ENCODE results near the gene OVOL1. TPM values are rescaled to one million over a fixed set of nuclear protein-coding genes. Genes with fewer than 3 reads are reported as not detected.

The OVOL1 gene
- total RNA-seq, 3 donors from 2014 or later (not counting 1 experiment from before 2014, with no cell fraction given) = 0.11 to 0.12 TPM; not detected in 1

GRCh38 chr11:65843811-65844210 lies 56.9 kb downstream of the OVOL1 start:
- Histone ChIP-seq H3K9me3 (ENCODE audit: control insufficient read depth, insufficient read depth, low read length) (no peaks in the 10 kb centered on the region), H3K4me3 (ENCODE audit: low read length) (no peak overlapping the region), H3K27ac (ENCODE audit: low read length) (no peak overlapping the region), H3K4me1 (ENCODE audit: control insufficient read depth, insufficient read depth, low read length) (no peaks in the 10 kb centered on the region), H3K27me3 (ENCODE audit: control insufficient read depth, insufficient read depth, low read length) (no peaks in the 10 kb centered on the region), H3K36me3 (ENCODE audit: control insufficient read depth, insufficient read depth, low read length) (no peaks in the 10 kb centered on the region)
- Mint-ChIP-seq H3K4me3 (no peak overlapping the region), H3K4me1 (no peaks in the 10 kb centered on the region), H3K27ac (no peak overlapping the region), H3K9me3 (no peaks in the 10 kb centered on the region), H3K36me3 (no peaks in the 10 kb centered on the region), H3K27me3 (ENCODE audit: low read depth in 2 of 2) (no peaks in the 10 kb centered on the region)
- TF ChIP-seq CTCF (IDR thresholded peaks at IDR 0.05) = no peak
- intact Hi-C loops (cut with micrococcal nuclease) = no loop called here
- WGBS (ENCODE audit: insufficient coverage) = 96% methylated on average over 2 of the region's 3 CpGs
- no peak for ATAC-seq
- DNase-seq = no peak

- Mint-ChIP-seq H3K9me3 (no peaks in the 10 kb centered on the region), H3K27me3 (ENCODE audit: low read depth in 2 of 2) (no peaks in the 10 kb centered on the region), H3K36me3 (no peaks in the 10 kb centered on the region), H3K4me3 (no peak overlapping the region), H3K4me1 (no peaks in the 10 kb centered on the region), H3K27ac (no peak overlapping the region)
- H3K27me3 ChIP-seq (ENCODE audit: control insufficient read depth, insufficient read depth, low read length) = no peaks in the 10 kb centered on the region
- ATAC-seq = no peak
- WGBS (ENCODE audit: insufficient coverage) = 85% methylated on average over 9 of the region's 10 CpGs
- no peak overlapping the region for H3K27ac ChIP-seq (ENCODE audit: low read length)
- H3K9me3 ChIP-seq (ENCODE audit: control insufficient read depth, insufficient read depth, low read length) = no peaks in the 10 kb centered on the region
- no peak overlapping the region for H3K4me3 ChIP-seq (ENCODE audit: low read length)
- intact Hi-C loops (cut with micrococcal nuclease) = no loop called here
- H3K36me3 ChIP-seq (ENCODE audit: control insufficient read depth, insufficient read depth, low read length) = no peaks in the 10 kb centered on the region
- DNase-seq = no peak
- TF ChIP-seq CTCF (IDR thresholded peaks at IDR 0.05) = no peak
- no peaks in the 10 kb centered on the region for H3K4me1 ChIP-seq (ENCODE audit: control insufficient read depth, insufficient read depth, low read length)
Measured at GRCh38 chr11:65844231-65844872, 57.5 kb downstream of the OVOL1 start.

Other genes starting within 250 kb of the OVOL1 start
- 100 to 1,000 TPM; 121 to 155 (median 140) TPM for gene LTBP3, start 228.7 kb upstream of the OVOL1 start, total RNA-seq
- gene ZNRD2, start 216.6 kb upstream of the OVOL1 start, total RNA-seq = 10 to 100 TPM; 40.9 to 64.1 (median 60.0) TPM
- gene FAM89B, start 214.5 kb upstream of the OVOL1 start, total RNA-seq = 10 to 100 TPM; 41.4 to 52.4 (median 44.6) TPM
- gene EHBP1L1, start 211.0 kb upstream of the OVOL1 start, total RNA-seq = 100 to 1,000 TPM; 129 to 137 (median 135) TPM
- gene KCNK7, start 191.3 kb upstream of the OVOL1 start, total RNA-seq = 10 to 100 TPM in 1 of 3 donors, 1 to 10 TPM in 2; 6.3 to 11.2 (median 7.1) TPM
- 10 to 100 TPM; 85.3 to 94.5 (median 94.0) TPM for gene MAP3K11, start 172.8 kb upstream of the OVOL1 start, total RNA-seq
- gene PCNX3, start 171.3 kb upstream of the OVOL1 start, total RNA-seq = 100 to 1,000 TPM; 101 to 105 (median 102) TPM
- 100 to 1,000 TPM; 520 to 776 (median 743) TPM for gene SIPA1, start 149.0 kb upstream of the OVOL1 start, total RNA-seq
- 100 to 1,000 TPM; 319 to 380 (median 338) TPM for gene RELA, start 124.1 kb upstream of the OVOL1 start, total RNA-seq
- gene KAT5, start 74.8 kb upstream of the OVOL1 start, total RNA-seq = 100 to 1,000 TPM; 140 to 155 (median 146) TPM
- 10 to 100 TPM; 34.6 to 45.6 (median 38.5) TPM for gene RNASEH2C, start 66.3 kb upstream of the OVOL1 start, total RNA-seq
- 10 to 100 TPM; 13.9 to 22.5 (median 21.3) TPM for gene AP5B1, start 6.1 kb upstream of the OVOL1 start, total RNA-seq
- 1 to 10 TPM in 1 of 3 donors, under 1 TPM in 2; 0.31 to 2.0 (median 0.54) TPM for gene SNX32, start 46.9 kb downstream of the OVOL1 start, total RNA-seq
- 1,000 to 10,000 TPM; 1,035 to 1,220 (median 1,095) TPM for gene CFL1, start 71.1 kb downstream of the OVOL1 start, total RNA-seq
- 10 to 100 TPM; 71.6 to 93.4 (median 73.6) TPM for gene MUS81, start 73.4 kb downstream of the OVOL1 start, total RNA-seq
- gene EFEMP2, start 85.7 kb downstream of the OVOL1 start, total RNA-seq = 10 to 100 TPM in 1 of 3 donors, 1 to 10 TPM in 2; 6.1 to 13.0 (median 9.8) TPM
- 1,000 to 10,000 TPM in 1 of 3 donors, 100 to 1,000 TPM in 2; 765 to 1,016 (median 976) TPM for gene CTSW, start 92.8 kb downstream of the OVOL1 start, total RNA-seq
- gene FIBP, start 101.4 kb downstream of the OVOL1 start, total RNA-seq = 10 to 100 TPM; 36.5 to 47.9 (median 45.7) TPM
- gene CCDC85B, start 103.6 kb downstream of the OVOL1 start, total RNA-seq = 10 to 100 TPM; 22.6 to 36.1 (median 24.1) TPM
- gene FOSL1, start 113.3 kb downstream of the OVOL1 start, total RNA-seq = 1 to 10 TPM; 3.4 to 9.0 (median 6.8) TPM
- 10 to 100 TPM; 19.9 to 28.3 (median 20.7) TPM for gene C11orf68, start 132.0 kb downstream of the OVOL1 start, total RNA-seq
- gene DRAP1, start 132.4 kb downstream of the OVOL1 start, total RNA-seq = 100 to 1,000 TPM; 114 to 115 (median 115) TPM
- gene TSGA10IP, start 158.4 kb downstream of the OVOL1 start, total RNA-seq = not detected
- 100 to 1,000 TPM; 103 to 123 (median 115) TPM for gene SART1, start 174.7 kb downstream of the OVOL1 start, total RNA-seq
- gene EIF1AD, start 215.1 kb downstream of the OVOL1 start, total RNA-seq = 10 to 100 TPM; 49.9 to 74.2 (median 62.8) TPM
- 100 to 1,000 TPM in 1 of 3 donors, 10 to 100 TPM in 2; 87.8 to 107 (median 90.4) TPM for gene BANF1, start 215.4 kb downstream of the OVOL1 start, total RNA-seq
- not detected for gene CST6, start 224.9 kb downstream of the OVOL1 start, total RNA-seq
- gene CATSPER1, start 239.4 kb downstream of the OVOL1 start, total RNA-seq = 10 to 100 TPM; 12.2 to 16.9 (median 13.3) TPM

Data from natural killer cell (primary cell).